Measurements from ENCODE around the gene AKAP7. TPM values are rescaled to one million over a fixed set of nuclear protein-coding genes. Genes with fewer than 3 reads are reported as not detected.

Gene AKAP7
- total RNA-seq, 2 donors from 2014 or later = 10.2 to 11.6 TPM

- Histone ChIP-seq H3K36me3 (no peaks in the 10 kb centered on the region), H3K27ac (no peak overlapping the region), H3K4me1 (no peaks in the 10 kb centered on the region), H3K27me3 (no peaks in the 10 kb centered on the region), H3K9me3 (no peaks in the 10 kb centered on the region), H3K4me3 (no peak overlapping the region)
- no peak for DNase-seq (ENCODE audit: low spot score)
- TF ChIP-seq, protein P1, sequence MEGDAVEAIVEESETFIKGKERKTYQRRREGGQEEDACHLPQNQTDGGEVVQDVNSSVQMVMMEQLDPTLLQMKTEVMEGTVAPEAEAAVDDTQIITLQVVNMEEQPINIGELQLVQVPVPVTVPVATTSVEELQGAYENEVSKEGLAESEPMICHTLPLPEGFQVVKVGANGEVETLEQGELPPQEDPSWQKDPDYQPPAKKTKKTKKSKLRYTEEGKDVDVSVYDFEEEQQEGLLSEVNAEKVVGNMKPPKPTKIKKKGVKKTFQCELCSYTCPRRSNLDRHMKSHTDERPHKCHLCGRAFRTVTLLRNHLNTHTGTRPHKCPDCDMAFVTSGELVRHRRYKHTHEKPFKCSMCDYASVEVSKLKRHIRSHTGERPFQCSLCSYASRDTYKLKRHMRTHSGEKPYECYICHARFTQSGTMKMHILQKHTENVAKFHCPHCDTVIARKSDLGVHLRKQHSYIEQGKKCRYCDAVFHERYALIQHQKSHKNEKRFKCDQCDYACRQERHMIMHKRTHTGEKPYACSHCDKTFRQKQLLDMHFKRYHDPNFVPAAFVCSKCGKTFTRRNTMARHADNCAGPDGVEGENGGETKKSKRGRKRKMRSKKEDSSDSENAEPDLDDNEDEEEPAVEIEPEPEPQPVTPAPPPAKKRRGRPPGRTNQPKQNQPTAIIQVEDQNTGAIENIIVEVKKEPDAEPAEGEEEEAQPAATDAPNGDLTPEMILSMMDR (IDR thresholded peaks at IDR 0.05) = no peak
These were observed 32.0 kb upstream of the AKAP7 start for GRCh38 chr6:131103296-131103695.

- Histone ChIP-seq H3K4me1 (no peaks in the 10 kb centered on the region), H3K4me3 (no peak overlapping the region)
These were observed 31.4 kb upstream of the AKAP7 start for GRCh38 chr6:131103901-131104300.

GRCh38 chr6:131107151-131107550 lies 28.1 kb upstream of the AKAP7 start:
- H3K4me3 ChIP-seq = no peak overlapping the region
- H3K9me3 ChIP-seq = no peaks in the 10 kb centered on the region
- DNase-seq (ENCODE audit: low spot score) = no peak
- TF ChIP-seq, protein P1 (IDR thresholded peaks at IDR 0.05) = no peak
- no peaks in the 10 kb centered on the region for H3K4me1 ChIP-seq
- H3K36me3 ChIP-seq = no peaks in the 10 kb centered on the region
- H3K27me3 ChIP-seq = no peaks in the 10 kb centered on the region
- no peak overlapping the region for H3K27ac ChIP-seq

More at GRCh38 chr6:131103901-131104300, 31.4 kb upstream of the AKAP7 start:
- H3K36me3 ChIP-seq = no peaks in the 10 kb centered on the region
- no peaks in the 10 kb centered on the region for H3K27me3 ChIP-seq
- DNase-seq (ENCODE audit: low spot score) = no peak
- TF ChIP-seq, protein P1 (IDR thresholded peaks at IDR 0.05) = no peak
- H3K9me3 ChIP-seq = no peaks in the 10 kb centered on the region
- no peak overlapping the region for H3K27ac ChIP-seq

DNA sequence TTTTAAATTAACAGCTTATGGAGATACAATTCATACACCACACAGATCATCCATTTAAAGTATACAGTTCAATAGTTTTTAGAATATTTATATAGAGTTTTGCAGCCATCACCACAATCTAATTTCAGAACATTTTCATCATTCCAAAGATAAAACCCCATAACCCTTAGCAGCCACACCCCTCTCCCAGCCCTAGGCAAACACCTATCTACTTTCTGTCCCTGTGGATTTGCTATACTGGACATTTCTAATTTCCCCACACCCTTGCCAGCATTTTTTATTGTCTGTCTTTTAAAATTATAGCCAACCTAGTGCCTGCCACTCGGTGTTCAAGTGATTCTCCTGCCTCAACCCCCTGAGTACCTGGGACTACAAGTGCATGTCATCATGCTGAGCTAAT lies 23.0 kb upstream of the AKAP7 start:
- Histone ChIP-seq H3K9me3 (no peaks in the 10 kb centered on the region), H3K4me3 (no peak overlapping the region), H3K4me1 (no peaks in the 10 kb centered on the region), H3K36me3 (no peaks in the 10 kb centered on the region), H3K27ac (no peak overlapping the region), H3K27me3 (no peaks in the 10 kb centered on the region)
- TF ChIP-seq, protein P1 (IDR thresholded peaks at IDR 0.05) = no peak
- no peak for DNase-seq (ENCODE audit: low spot score)

DNA sequence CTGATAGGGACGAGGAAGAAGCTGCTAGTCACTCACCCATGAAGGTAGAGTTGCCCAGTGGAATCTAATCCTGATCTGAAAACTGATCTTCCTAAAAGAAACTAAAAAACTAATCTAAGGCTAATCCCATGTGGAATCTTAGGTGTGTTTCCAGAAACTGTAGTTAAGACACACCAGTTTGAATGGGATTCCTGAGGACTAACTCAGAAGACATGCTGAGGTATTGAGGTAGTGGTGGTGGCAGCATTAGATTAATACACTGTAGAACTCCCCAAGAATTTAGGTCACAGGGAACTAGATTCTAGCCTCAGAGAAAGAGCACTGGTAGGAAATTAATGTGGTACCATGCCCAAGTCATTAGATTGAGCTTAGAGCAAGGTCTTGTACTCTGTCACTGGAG lies 19.6 kb upstream of the AKAP7 start:
- no peak for DNase-seq (ENCODE audit: low spot score)
- Histone ChIP-seq H3K4me1 (no peaks in the 10 kb centered on the region), H3K27ac (no peak overlapping the region), H3K9me3 (no peaks in the 10 kb centered on the region), H3K36me3 (no peaks in the 10 kb centered on the region), H3K4me3 (no peak overlapping the region), H3K27me3 (no peaks in the 10 kb centered on the region)
- TF ChIP-seq, protein P1 (IDR thresholded peaks at IDR 0.05) = no peak

DNA sequence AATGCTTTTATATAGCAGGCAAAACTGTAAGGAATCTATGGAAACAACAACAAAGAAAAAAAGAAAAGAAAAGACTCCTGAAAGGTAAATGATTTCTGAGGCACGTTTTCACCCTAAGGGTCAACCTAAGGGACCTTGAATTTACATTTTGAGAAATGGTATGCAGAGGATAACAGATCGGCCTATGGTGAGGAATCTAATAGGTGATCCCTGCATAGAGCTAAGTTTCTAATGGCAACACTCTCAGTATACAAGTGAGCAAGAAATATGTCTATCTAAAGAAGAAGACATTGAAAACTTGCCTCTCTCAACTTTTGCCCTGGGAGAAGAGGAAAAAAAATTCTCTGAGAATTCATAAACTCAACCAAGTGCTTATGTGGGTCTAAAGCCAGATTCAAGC lies 18.9 kb upstream of the AKAP7 start:
- Histone ChIP-seq H3K36me3 (no peaks in the 10 kb centered on the region), H3K4me1 (no peaks in the 10 kb centered on the region), H3K27me3 (no peaks in the 10 kb centered on the region), H3K9me3 (no peaks in the 10 kb centered on the region), H3K27ac (no peak overlapping the region), H3K4me3 (no peak overlapping the region)
- TF ChIP-seq, protein P1 (IDR thresholded peaks at IDR 0.05) = no peak
- no peak for DNase-seq (ENCODE audit: low spot score)

All from right atrium auricular region (tissue), 2 donors.